ENCODE measurements around the gene SLC25A4.

DNA sequence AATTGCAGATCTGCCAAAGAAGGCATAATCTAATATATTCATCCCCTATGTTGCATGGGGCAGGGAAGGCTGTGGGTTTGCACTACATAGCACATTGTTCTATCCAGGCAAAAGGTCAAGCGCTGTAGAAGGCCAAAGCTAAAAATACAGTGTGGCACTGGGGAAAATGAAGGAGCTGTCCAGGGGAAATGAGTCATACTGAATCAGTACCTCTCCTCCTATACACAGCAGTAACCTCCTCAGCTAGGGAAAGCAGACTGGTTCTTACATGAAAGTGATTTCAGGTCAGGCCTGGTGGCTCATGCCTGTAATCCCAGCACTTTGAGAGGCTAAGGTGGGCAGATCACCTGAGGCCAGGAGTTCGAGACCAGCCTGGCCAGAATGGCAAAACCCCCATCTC is 31.0 kb upstream of the SLC25A4 start:
- no peak for TF ChIP-seq CTCF (IDR thresholded peaks at IDR 0.05; ENCODE audit: low read depth, low read length)
- no peak for TF ChIP-seq EZH2phosphoT487 (IDR thresholded peaks at IDR 0.05; ENCODE audit: low read depth)
